ENCODE data around the gene FOXL2.

GRCh38 chr3:138960417-138960852 lies 13.5 kb upstream of the FOXL2 start:
- TF ChIP-seq CTCF (IDR thresholded peaks at IDR 0.05; ENCODE audit: low read length) (no peak), EZH2 (IDR thresholded peaks at IDR 0.05; ENCODE audit: borderline replicate concordance, low read length) (no peak)
